Measurements from ENCODE around the gene SCCPDH. TPM values are rescaled to one million over a fixed set of nuclear protein-coding genes. Genes with fewer than 3 reads are reported as not detected.
"Not testable (repeated sequence)": the region's sequence is repeated elsewhere in the genome, so short reads cannot be mapped to it uniquely, and the experiment has no call there.

Gene SCCPDH
- total and polyA plus RNA-seq, 7 donors, result 16.6 to 44.9 (median 26.0) TPM

- H3K27ac ChIP-seq, result no peak overlapping the region
- no peak overlapping the region for H3K4me3 ChIP-seq
- WGBS, 2 donors, result 70 to 78% methylated on average over 3 of the region's 3 CpGs
- H3K9me3 ChIP-seq, result no peaks in the 10 kb centered on the region
- no peaks in the 10 kb centered on the region for H3K27me3 ChIP-seq
- TF ChIP-seq CTCF (IDR thresholded peaks at IDR 0.05) (no peak), EP300 (IDR thresholded peaks at IDR 0.05) (no peak), POLR2A (IDR thresholded peaks at IDR 0.05) (no peak)
- H3K4me1 ChIP-seq, result no peaks in the 10 kb centered on the region
- intact Hi-C loops (cut with DNase I), result no loop called here
- no peaks in the 10 kb centered on the region for H3K36me3 ChIP-seq
- no peak for DNase-seq
Observed at GRCh38 chr1:246705368-246705767, 18.8 kb upstream of the SCCPDH start.

- WGBS, 2 donors, result 96 to 97% methylated on average over 6 of the region's 6 CpGs
- no peak for TF ChIP-seq EP300 (IDR thresholded peaks at IDR 0.05)
- TF ChIP-seq POLR2A (IDR thresholded peaks at IDR 0.05), result no peak
- no peak for TF ChIP-seq CTCF (IDR thresholded peaks at IDR 0.05)
- no peak for TF ChIP-seq POLR2AphosphoS5 (IDR thresholded peaks at IDR 0.05)
- Histone ChIP-seq H3K27me3 (no peaks in the 10 kb centered on the region), H3K4me1 (no peaks in the 10 kb centered on the region), H3K27ac (no peak overlapping the region), H3K9me3 (no peaks in the 10 kb centered on the region), H3K4me3 (no peak overlapping the region), H3K36me3 (no peaks in the 10 kb centered on the region)
- intact Hi-C loops (cut with DNase I), result no loop called here
- DNase-seq, result no peak
Observed at GRCh38 chr1:246708166-246708565, 16.0 kb upstream of the SCCPDH start.

GRCh38 chr1:246709196-246709595 lies 15.0 kb upstream of the SCCPDH start:
- intact Hi-C loops (cut with DNase I), result no loop called here
- 84 to 94% methylated on average over 4 of the region's 4 CpGs for WGBS, 2 donors

GRCh38 chr1:246709835-246710234 lies 14.4 kb upstream of the SCCPDH start:
- DNase-seq, result no peak
- no peaks in the 10 kb centered on the region for H3K4me1 ChIP-seq
- no peak overlapping the region for H3K4me3 ChIP-seq
- H3K27ac ChIP-seq, result no peak overlapping the region
- H3K27me3 ChIP-seq, result no peaks in the 10 kb centered on the region
- 6 to 25% methylated on average over 2 of the region's 2 CpGs for WGBS, 2 donors
- intact Hi-C loops (cut with DNase I), result no loop called here
- TF ChIP-seq EP300 (IDR thresholded peaks at IDR 0.05) (no peak), POLR2A (IDR thresholded peaks at IDR 0.05) (no peak), CTCF (IDR thresholded peaks at IDR 0.05) (no peak), POLR2AphosphoS5 (IDR thresholded peaks at IDR 0.05) (no peak)
- H3K9me3 ChIP-seq, result no peaks in the 10 kb centered on the region
- no peaks in the 10 kb centered on the region for H3K36me3 ChIP-seq

More at GRCh38 chr1:246709196-246709595, 15.0 kb upstream of the SCCPDH start:
- H3K4me3 ChIP-seq, result no peak overlapping the region
- no peaks in the 10 kb centered on the region for H3K4me1 ChIP-seq
- TF ChIP-seq CTCF (IDR thresholded peaks at IDR 0.05) (no peak), POLR2A (IDR thresholded peaks at IDR 0.05) (no peak), EP300 (IDR thresholded peaks at IDR 0.05) (no peak), POLR2AphosphoS5 (IDR thresholded peaks at IDR 0.05) (no peak)
- no peak for DNase-seq
- no peaks in the 10 kb centered on the region for H3K27me3 ChIP-seq
- no peaks in the 10 kb centered on the region for H3K9me3 ChIP-seq
- no peaks in the 10 kb centered on the region for H3K36me3 ChIP-seq
- no peak overlapping the region for H3K27ac ChIP-seq

- H3K4me3 ChIP-seq, result no peak overlapping the region
- intact Hi-C loops (cut with DNase I), result no loop called here
Observed at GRCh38 chr1:246711548-246712003, 12.6 kb upstream of the SCCPDH start.

GRCh38 chr1:246712428-246712827 lies 11.8 kb upstream of the SCCPDH start:
- H3K9me3 ChIP-seq; H3K4me3 ChIP-seq; intact Hi-C loops (cut with DNase I); H3K36me3 ChIP-seq; H3K4me1 ChIP-seq; H3K27ac ChIP-seq; H3K27me3 ChIP-seq; DNase-seq: not testable (repeated sequence)
- WGBS, 2 donors, result 96 to 97% methylated on average over 5 of the region's 5 CpGs

More at GRCh38 chr1:246711548-246712003, 12.6 kb upstream of the SCCPDH start:
- 84 to 88% methylated on average over 3 of the region's 3 CpGs for WGBS, 2 donors
- Histone ChIP-seq H3K27ac (no peak overlapping the region), H3K4me1 (no peaks in the 10 kb centered on the region), H3K9me3 (no peaks in the 10 kb centered on the region), H3K36me3 (no peaks in the 10 kb centered on the region), H3K27me3 (no peaks in the 10 kb centered on the region)
- TF ChIP-seq CTCF (IDR thresholded peaks at IDR 0.05), result no peak
- no peak for TF ChIP-seq POLR2A (IDR thresholded peaks at IDR 0.05)
- TF ChIP-seq EP300 (IDR thresholded peaks at IDR 0.05), result no peak
- TF ChIP-seq POLR2AphosphoS5 (IDR thresholded peaks at IDR 0.05), result no peak
- DNase-seq, result no peak

GRCh38 chr1:246719361-246719760 lies 4.8 kb upstream of the SCCPDH start:
- 90 to 98% methylated on average over 1 to 2 of the region's 2 CpGs for WGBS, 2 donors
- DNase-seq; H3K9me3 ChIP-seq; H3K27ac ChIP-seq; H3K27me3 ChIP-seq; H3K4me1 ChIP-seq; intact Hi-C loops (cut with DNase I); H3K4me3 ChIP-seq; H3K36me3 ChIP-seq: not testable (repeated sequence)

Measured in sigmoid colon (tissue), 7 donors.